Measurements from ENCODE around the gene TBC1D5.

Gene TBC1D5

DNA sequence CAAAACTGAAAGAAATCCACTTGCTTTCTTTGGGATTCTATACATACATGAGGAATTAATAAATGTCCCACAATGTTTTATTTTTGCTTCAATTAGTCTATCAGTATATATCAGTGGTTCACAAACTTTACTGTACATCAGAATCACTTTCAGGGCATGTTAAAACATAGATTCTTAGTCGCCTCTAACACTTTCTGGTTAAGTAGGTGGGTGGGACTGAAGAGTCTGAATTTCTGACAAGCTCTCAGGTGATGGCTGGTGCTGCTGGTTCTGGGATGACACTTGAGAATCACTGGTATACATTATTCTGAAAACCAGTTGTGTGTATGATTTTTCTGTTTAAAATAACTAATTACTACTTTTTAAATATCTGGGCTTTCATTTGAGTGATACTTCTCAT lies 393.3 kb downstream of the TBC1D5 start:
- no peak for DNase-seq (ENCODE audit: low spot score)

DNA sequence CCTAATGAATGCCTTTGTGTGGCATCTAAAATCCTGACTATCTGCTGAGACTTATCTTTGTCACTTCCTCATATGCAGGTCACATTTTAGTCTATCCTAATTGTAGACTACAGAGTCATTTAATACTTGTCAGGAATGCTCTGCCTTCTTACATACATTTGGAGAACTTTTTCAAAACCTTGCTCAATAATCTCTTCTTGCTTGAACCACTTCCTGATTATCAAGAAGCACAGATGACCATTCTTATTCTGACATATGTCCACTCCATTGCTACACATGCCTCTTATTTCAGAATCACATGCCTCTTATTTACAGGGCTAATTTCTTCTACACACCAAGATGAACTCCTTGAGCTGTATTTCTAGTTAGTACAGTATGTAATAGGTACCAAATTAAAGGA lies 400.3 kb downstream of the TBC1D5 start:
- DNase-seq (ENCODE audit: low spot score) = no peak

DNA sequence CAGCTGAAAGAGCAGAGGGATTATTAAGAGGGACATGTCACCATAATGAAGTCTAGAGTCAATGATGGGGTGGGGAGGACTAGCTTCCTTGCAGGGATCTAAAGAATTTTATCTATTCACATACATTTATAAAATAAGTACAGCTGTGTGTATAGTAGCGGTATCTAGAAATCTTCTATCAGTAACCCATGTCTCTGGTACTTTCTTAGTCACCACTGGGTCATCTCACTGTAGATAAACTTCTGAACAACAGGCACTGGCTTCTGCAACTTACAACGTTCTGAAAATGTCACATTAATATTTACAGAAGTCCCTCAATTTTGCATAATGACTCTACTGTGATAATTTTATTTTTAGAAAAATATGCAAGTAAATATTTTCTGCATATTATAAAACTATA lies 401.7 kb downstream of the TBC1D5 start:
- no peak for DNase-seq (ENCODE audit: low spot score)

DNA sequence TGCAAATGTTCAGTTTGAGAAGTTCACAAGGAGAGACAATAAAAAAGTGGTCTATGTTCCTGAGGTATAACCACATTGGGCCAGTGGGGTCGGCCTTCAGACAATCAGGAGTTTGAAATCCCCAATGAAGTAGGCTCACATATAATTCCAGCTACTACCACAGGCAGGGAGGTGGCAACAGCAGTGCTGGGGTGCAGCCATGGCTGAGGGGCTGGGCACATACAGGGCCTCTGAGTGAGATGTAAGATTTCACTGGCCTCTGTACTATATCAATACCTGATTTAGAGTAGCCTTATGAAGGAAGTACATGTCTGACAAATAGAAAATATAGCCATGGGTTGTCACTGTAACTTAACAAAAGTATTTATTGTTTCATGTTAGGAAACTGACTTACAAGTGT lies 402.2 kb downstream of the TBC1D5 start:
- DNase-seq (ENCODE audit: low spot score) = no peak

DNA sequence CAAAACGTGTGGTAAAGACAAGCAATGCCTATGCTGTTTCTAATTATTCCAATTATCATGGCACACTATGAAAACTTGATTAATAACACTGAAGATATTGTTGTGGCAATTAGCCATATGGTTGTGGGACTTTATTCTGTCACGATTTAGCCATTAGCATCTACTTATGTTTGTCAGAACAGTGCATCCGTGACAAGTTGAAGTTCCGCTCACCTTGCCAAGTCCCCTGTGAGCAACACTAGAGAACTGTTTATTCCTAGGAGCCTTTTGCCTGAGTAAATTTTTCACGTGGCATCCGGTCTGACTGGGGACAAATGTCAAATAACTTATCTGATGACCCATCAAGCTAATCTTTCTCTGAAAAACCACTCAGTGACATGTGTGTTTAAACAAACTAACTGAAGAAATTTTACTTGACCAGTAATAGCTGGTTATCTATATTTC lies 403.3 kb downstream of the TBC1D5 start:
- no peak for DNase-seq (ENCODE audit: low spot score)

DNA sequence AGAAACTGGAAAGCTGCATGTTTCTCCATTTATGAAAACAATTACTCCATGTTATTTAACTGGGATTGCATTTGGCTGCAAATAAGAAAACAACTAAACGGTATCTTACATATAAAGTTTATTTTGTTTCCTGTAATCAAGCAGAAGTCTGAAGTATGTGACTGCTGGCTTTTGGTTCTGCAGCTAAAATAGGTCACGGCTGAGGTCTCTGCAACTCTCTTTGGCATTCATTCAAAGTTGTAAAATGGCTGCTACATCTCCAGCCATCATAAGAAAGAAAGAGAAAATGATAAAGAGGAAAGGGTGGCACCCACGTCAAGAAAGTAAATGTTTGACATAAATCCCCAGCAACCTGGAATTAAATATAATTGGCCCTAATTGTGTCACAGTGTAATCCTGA lies 406.1 kb downstream of the TBC1D5 start:
- DNase-seq (ENCODE audit: low spot score) = no peak

DNA sequence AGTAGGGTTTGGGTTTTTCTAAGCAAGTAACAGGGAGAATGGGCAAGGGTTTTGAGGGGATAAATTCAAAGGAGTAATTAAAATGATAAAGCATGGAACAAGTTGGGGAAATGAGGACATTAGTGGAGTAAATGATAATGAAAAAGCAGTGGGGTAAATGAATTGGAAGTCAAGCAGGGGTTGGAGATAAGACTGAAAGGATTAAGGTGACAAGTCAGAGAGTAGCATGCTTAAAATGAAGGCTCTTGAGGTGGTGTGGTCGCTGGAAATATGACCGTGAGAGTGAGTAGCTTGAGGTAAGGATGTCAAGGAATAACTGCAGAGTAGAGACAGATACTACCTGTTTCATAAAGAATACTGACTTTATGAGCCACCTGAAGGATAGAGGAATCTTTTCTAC lies 408.5 kb downstream of the TBC1D5 start:
- no peak for DNase-seq (ENCODE audit: low spot score)

DNA sequence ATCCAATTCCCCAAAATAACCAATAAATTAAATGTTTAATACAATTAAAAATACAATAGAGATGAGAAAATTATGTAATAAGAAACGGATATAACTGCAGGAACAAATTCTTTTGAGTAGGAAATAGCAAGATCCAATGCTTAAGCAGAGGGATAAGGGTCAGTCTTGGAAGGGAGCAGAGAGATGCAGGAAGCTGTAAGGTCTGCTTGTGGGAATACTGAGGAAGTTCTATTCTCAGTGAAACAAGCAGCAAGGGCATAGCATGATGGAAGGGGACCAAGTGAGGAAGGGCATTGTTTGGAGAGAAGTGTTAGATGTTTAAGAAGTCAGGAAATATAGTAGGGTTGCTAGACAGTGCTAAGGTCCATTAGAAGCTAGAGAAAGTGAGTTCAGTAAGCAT lies 409.0 kb downstream of the TBC1D5 start:
- no peak for DNase-seq (ENCODE audit: low spot score)

DNA sequence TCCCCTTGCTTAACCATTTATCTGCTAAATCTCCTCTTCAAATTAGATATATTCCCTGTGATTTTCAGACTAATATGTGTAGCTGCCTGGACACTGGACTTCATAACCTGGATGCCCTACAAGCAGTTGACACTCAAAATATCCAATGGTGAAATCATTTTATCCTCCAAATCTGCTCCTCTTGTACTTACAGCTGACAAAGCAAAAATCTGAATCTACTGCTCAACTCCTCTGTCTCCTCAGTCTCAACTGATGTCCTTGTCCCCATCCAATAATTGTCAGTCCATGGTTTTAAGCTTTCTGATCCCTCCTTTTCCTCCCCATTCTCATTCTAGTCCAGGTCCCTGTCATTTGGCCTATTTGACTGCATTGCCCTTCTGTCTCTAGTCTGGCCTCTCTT lies 411.8 kb downstream of the TBC1D5 start:
- no peak for DNase-seq (ENCODE audit: low spot score)

DNA sequence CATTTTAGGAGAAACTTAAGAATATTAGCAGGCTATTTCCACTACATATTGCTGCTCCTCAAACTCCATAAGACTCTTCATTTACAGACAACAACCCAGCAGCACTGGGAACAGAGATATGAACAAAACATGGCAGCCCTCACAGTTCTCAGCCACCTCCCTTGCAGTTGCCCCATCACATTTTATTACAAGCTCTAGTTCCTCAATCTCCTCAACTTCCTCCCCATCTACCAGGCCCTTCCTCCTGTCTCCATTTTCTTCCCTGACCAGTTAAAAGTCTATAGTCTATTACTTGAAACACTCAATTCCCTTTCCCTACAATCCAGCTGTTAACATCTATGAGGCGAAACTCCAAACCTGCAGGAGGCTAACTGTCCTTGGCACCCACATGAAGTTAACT lies 412.5 kb downstream of the TBC1D5 start:
- no peak for DNase-seq (ENCODE audit: low spot score)

DNA sequence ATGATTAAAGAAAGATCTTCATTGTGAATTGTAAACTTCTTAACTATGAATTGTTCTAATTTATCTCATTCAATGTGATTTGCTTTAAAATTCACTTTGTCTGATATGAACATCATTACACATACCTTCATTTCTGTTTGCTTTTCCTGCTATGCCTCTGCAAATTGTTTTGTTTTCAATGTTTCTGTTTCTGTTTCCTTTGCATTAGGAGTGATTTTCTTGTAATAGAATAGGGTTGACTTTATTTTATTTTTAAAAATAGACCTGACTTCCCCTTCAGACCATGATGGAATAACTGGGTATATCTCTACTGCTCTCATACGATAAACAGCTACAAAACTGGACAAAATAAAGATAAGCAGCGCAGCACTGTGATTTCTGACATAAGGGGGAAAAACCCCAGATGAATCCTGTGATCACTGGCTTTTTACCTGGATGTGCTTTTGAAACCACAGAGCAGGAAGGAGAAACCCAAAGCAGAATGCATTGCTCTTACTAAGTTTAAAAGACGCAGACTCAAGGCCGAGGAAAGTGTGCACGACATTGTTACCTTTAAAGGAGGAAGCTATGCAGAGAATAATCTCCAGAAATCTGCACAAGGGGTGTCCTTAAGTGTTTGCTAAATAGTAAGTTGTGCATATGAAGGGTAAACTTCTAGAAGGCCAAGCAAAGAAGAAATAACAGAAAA lies 420.2 kb downstream of the TBC1D5 start:
- no peak for DNase-seq (ENCODE audit: low spot score)

DNA sequence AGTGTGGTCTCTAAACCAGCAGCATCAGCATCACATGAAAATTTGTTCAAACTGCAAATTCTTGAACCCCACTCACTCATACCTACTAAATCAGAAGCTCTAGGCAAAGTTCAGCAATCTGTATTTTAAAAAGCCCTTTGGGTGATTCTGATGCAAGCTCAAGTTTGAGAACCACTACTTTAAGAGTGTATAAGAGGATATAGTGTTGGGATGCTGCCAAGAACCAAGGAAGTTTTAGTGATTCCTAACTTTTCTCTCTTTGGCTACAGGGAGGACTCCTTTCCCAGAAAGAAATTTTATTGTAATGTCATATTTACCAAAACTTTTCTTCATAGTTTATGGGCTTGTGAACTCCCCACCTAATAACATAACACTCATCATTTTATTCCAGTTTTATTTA lies 422.2 kb downstream of the TBC1D5 start:
- no peak for DNase-seq (ENCODE audit: low spot score)

DNA sequence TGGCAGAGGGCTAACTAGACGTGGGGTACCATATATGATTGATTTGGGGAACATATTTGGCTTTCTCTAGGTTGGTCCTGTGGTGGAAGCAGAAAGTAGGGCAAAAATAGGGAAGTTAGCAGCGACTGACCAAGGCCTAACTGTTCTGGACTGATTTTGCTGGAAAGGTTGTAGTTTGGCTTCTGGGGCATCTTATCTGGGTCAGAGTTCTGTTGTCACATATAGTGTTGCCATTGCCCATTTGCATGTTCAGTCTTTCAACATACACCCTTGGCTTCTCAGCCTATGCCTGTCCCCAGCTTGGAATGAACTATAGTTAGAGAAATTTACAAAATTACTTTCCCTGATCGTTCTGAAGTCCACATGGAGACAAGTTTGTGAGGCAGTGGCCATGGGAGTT lies 426.5 kb downstream of the TBC1D5 start:
- DNase-seq (ENCODE audit: low spot score) = no peak

DNA sequence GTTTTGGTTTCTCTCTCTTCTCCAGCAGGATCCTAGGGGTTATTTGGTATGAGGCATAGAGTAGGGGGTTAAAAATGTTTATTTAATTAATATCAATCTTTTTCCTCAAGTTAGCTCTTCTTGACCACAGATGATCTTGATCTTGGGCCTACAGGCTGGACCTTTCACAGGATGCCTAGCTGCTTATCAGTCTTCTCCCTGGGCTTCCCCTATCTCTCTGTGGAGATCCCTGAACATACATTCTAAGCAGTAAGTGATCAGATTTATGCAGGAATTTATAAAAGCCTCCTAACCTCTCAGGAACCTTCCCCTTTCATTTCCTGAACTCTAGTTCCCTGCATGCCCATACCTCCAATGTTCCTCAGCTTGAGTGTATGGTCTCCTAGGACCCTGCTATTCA lies 428.3 kb downstream of the TBC1D5 start:
- no peak for DNase-seq (ENCODE audit: low spot score)

DNA sequence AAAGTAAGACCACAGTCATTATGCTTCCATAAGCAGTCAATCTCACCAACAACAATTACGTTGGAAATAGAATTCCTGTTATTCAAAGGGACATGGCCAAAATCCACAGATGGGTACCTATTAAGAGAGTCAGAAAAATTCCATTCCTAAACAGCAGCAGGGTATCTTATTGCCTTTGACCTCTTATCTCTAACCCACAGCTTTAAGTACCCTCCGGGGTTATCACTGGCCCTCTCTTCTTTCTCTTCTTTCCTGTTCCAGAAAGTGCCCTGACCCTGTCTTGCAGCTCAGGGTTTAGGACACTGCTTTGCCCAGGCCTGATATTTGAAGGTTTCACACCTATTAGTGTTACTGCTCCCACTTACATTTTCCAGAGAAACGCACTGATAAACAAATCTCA lies 428.7 kb downstream of the TBC1D5 start:
- no peak for DNase-seq (ENCODE audit: low spot score)

DNA sequence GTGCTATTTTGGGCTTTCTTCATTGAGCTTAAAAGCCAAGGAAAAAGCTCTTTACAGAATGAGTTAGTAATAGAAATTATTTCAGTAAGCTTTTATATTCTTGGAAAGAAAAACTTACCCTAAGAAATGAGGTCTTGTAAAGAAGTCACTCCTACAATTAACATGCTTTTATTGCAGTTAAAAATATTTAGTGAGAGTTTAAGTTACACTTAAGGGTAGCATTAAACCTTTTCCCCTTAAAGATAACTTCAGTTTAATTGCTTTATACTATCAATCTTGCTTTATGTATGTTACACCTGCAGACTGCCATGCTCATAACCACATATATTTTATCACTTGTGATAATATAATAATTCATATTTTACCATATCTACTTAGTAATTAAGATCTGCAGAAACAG lies 431.4 kb downstream of the TBC1D5 start:
- no peak for DNase-seq (ENCODE audit: low spot score)

DNA sequence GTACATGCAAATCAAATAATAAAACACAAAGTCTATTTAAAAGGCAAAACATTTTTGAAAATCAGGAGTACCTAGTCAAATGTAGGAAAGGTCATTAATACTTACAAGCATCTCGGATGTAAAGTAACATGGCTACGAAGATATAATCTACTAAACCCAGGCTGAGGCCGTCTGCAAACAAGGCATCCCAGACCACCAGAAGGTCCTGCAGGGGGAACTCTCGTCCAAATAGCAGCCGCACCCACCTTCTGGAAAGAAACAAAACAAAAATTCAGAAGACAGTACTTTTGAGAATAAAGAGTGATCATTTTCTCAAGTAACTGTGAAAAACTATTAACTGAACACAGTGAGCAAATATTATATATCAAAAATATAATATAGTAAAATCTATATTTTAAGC lies 434.5 kb downstream of the TBC1D5 start:
- no peak for DNase-seq (ENCODE audit: low spot score)

DNA sequence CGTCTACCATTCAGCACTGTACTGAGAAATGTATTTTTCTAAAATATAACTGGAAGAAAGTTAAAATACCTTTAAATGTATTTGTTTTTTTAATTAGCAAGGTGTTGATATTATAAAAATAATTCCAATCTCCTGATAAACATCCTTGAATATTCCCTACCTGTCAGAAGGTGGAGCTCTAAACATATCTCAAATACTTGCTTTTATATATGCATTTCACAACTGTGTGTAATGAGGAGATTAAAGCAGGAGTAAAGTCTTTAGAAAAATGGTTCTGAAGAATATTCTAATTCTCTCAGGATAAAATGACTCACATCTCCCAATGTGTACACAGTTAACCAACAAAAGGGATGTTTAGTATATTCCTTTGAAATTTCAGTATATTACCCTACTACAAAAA lies 434.9 kb downstream of the TBC1D5 start:
- DNase-seq (ENCODE audit: low spot score) = no peak

DNA sequence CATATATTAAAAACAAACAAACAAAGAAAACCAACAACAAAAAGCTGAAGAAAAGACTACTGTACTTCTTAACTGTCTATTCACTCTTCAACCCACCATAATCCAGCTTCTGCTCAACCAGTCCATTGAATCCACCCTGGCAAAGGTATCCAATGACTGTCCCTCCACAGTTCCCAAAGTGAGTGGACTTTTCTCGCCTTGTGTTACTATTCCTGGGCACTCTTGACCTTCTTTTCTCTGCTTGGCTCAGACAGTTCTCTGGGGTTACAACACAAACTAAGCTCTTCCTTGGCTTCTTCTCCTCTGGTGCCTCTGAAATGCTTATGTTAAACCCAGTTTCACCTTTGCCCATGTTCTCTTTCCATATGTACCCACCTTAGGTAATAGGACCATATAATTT lies 437.5 kb downstream of the TBC1D5 start:
- DNase-seq (ENCODE audit: low spot score) = no peak

DNA sequence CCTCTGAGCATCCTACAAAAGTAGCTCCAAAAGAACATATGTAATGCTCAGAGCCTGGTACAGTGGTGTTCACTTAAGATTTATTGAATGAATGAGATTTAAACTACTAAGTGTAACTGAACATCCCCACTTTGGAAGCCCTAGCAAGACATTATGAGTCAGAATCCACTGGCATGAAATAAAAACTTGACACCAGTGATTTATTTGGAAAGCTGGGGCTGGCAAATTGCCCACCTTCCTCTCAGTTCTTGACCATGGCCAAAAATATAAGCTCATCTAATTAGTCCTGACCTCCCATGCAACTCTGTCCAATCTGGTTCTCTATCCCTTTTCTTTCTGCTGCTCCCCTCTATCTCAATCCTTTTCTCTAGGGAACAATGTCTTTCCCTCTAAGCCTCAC lies 439.7 kb downstream of the TBC1D5 start:
- DNase-seq (ENCODE audit: low spot score) = no peak

DNA sequence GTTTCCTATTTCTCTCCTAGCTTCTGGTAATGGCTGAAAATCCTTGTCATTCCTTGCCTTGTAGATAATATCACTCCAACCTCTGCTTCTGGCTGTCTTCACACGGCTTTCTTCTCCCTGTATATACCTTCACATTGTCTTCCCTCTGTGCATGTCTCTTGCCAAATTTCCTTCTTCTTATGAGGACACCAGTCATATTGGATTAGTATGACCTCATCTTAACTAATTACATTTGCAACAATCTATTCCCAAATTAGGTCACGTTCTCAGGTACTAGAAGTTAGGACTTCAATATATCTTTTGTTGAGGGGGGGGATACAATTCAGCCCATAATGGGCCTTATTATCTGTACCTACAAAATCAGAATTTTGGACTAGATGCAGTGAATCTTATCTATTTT lies 440.3 kb downstream of the TBC1D5 start:
- DNase-seq (ENCODE audit: low spot score) = no peak

DNA sequence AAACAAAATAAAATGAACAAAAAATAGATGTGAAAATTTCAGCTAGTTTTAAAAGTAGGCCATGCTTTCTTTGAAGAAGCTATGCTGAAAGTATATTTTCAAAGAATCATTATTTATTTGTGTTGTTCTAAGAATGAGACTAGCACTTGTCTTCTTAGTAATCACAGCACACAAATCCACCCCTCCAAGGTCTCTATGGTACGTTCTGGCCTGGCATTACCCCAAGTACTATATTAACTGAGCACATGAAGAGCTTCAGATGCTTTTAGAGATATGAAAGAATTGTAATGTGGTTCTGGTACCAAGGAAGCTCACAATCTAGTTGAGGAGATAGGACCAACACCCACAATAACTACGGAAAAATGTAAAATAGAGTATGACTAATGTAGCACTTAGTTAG lies 441.2 kb downstream of the TBC1D5 start:
- DNase-seq (ENCODE audit: low spot score) = no peak

DNA sequence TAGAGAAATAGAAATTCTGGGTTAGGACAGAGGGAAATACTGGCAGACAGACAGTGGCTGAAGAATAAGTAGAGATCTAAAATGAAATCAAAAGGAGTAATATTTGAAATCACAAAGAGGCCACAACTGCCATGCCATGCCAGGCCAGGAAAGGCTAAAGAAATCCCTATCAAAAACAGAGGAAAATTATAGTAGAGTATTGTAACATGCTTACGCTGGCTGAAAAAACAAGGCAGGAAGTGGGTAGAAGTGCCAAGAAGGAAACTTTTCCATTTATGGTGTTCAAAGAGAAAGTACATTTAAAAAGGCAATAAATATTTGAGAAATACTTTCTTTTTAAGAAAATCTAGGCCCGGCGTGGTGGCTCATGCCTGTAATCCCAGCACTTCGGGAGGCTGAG lies 442.0 kb downstream of the TBC1D5 start:
- no peak for DNase-seq (ENCODE audit: low spot score)

DNA sequence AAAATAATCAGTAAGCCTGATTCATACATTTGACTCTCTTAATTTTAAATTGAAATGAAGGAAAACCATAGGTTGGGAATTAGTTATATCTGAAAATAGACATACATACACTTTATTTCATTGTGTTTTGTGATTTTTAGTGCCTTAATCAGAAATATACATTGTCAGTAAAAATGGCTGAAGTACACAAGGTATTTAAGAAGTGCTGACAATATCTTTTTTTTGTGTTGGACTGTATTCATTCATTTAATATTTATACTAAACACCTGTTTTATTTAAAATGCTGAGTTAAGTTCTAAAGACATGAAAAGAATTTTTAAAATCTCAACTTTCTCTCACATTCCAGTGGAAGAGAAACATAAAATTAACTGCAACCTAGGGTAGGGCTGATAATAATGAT lies 444.4 kb downstream of the TBC1D5 start:
- DNase-seq (ENCODE audit: low spot score) = no peak

DNA sequence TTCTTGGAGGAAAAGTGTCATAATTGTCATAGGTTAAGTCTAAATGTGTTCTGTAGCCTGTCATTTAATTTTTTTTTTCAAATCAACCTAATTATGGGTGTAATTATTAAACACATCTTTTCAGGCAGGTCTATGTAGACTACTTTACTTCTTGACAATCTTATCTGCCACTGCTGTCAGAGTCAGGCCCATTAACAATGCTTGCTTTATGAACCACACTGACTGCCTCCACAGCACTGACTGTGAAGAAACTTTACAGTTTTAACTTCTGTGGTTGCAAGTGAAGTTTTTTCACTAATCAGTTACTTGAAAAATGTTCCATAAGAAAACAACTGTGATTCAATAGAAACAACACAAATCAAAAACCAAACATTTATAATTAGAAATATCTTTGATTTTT lies 449.9 kb downstream of the TBC1D5 start:
- peak; percentile 3 for DNase-seq (ENCODE audit: low spot score)
